ENCODE results near the gene KCMF1.

Gene KCMF1

GRCh38 chr2:84986018-84986417 lies 15.1 kb downstream of the KCMF1 start:
- no peak for DNase-seq

- DNase-seq, result no peak
Measured at GRCh38 chr2:84989422-84989821, 18.5 kb downstream of the KCMF1 start.

- no peak for DNase-seq
Measured at GRCh38 chr2:84989927-84990326, 19.0 kb downstream of the KCMF1 start.

- no peak for DNase-seq
Measured at GRCh38 chr2:84991404-84992160, 20.6 kb downstream of the KCMF1 start.

- no peak for DNase-seq
Measured at GRCh38 chr2:84995826-84996225, 24.9 kb downstream of the KCMF1 start.

GRCh38 chr2:84996909-84997308 lies 25.9 kb downstream of the KCMF1 start:
- no peak for DNase-seq

- no peak for DNase-seq
Measured at GRCh38 chr2:84999553-84999955, 28.6 kb downstream of the KCMF1 start.

- no peak for DNase-seq
Measured at GRCh38 chr2:85001595-85001994, 30.6 kb downstream of the KCMF1 start.

GRCh38 chr2:85002534-85002933 lies 31.6 kb downstream of the KCMF1 start:
- no peak for DNase-seq

- DNase-seq, result no peak
Measured at GRCh38 chr2:85008252-85008651, 37.3 kb downstream of the KCMF1 start.

- no peak for DNase-seq
Measured at GRCh38 chr2:85009019-85009618, 38.2 kb downstream of the KCMF1 start.

- no peak for DNase-seq
Measured at GRCh38 chr2:85010404-85010803, 39.4 kb downstream of the KCMF1 start.

- no peak for DNase-seq
Measured at GRCh38 chr2:85011098-85011497, 40.1 kb downstream of the KCMF1 start.

- DNase-seq, result no peak
Measured at GRCh38 chr2:85011747-85012146, 40.8 kb downstream of the KCMF1 start.

- DNase-seq, result no peak
Measured at GRCh38 chr2:85012431-85012830, 41.5 kb downstream of the KCMF1 start.

- no peak for DNase-seq
Measured at GRCh38 chr2:85012855-85013254, 41.9 kb downstream of the KCMF1 start.

- no peak for DNase-seq
Measured at GRCh38 chr2:85015653-85016360, 44.8 kb downstream of the KCMF1 start.

- DNase-seq, result no peak
Measured at GRCh38 chr2:85016446-85016845, 45.5 kb downstream of the KCMF1 start.

- no peak for DNase-seq
Measured at GRCh38 chr2:85017411-85018048, 46.6 kb downstream of the KCMF1 start.

GRCh38 chr2:85018049-85018447 lies 47.1 kb downstream of the KCMF1 start:
- DNase-seq, result no peak

GRCh38 chr2:85019121-85019520 lies 48.2 kb downstream of the KCMF1 start:
- DNase-seq, result no peak

GRCh38 chr2:85022232-85022631 lies 51.3 kb downstream of the KCMF1 start:
- no peak for DNase-seq

- DNase-seq, result no peak
Measured at GRCh38 chr2:85024372-85025047, 53.5 kb downstream of the KCMF1 start.
